HCT116 (cell line): Measurements from ENCODE around the gene PGC. TPM values are rescaled to one million over a fixed set of nuclear protein-coding genes. Genes with fewer than 3 reads are reported as not detected.

ENCODE experiments used
- ATAC-seq: fragments of 200-7000 bp; cut with Tn5 transposase; 2 replicates; pipeline ENCODE4 v1.9.1; 2020; ENCODE audit warnings: mild to moderate bottlenecking, moderate library complexity
- BruUV-seq: library from RNA; stranded (reverse); fragments of 400-500 nt; replicated peaks from 2 replicates; lab custom pipeline; 2021; lab: Mats Ljungman, UMichigan
- CTCF ChIA-PET: fragments of 300-600 bp; sonication (Branson Sonifier 250); formaldehyde crosslinking; loops from one replicate; lab custom pipeline; 2021; ENCODE audit warnings: antibody characterized with exemption; lab: Charles Lee
- POLR2A ChIA-PET: fragments of 300-600, 350-600 bp; sonication (Branson Sonifier 250); formaldehyde crosslinking; loops from one replicate; lab custom pipeline; 2021; ENCODE audit warnings: antibody characterized with exemption; lab: Charles Lee
- RAD21 ChIA-PET, 2 experiments: fragments of 300-600 bp; sonication (Branson Sonifier 250); formaldehyde crosslinking; loops; one replicate each; lab custom pipeline; 2023; ENCODE audit warnings: low total read pairs in 2 of 2; ENCODE audit not compliant: uncharacterized antibody in 2 of 2, unreplicated experiment in 2 of 2, low non-redundant PET in 1 of 2; lab: Charles Lee
- DNase-seq: peaks from one replicate; pipeline ENCODE4 v3.0.0-alpha.2; 2010; ENCODE audit warnings: low read depth, low spot score
- H2AFZ ChIP-seq: fragments of 200-600 bp; shearing (Covaris generic), sonication (generic); 2 replicates; pipeline ENCODE4 v1.6.1; 2017; ENCODE audit warnings: low read depth, mixed run types, mixed read lengths, antibody characterized with exemption, low read length; ENCODE audit not compliant: poor library complexity, severe bottlenecking
- H3K27ac ChIP-seq: 2 replicates; pipeline ENCODE4 v1.5.1; 2012; ENCODE audit warnings: low read depth, low read length
- H3K27me3 ChIP-seq: fragments of 200-600 bp; sonication (generic); 2 replicates; pipeline ENCODE4 v1.6.1; 2016; ENCODE audit warnings: mixed run types, low read length, mixed read lengths; ENCODE audit not compliant: insufficient read depth
- H3K36me3 ChIP-seq, 2 experiments: fragments of 200-500 bp in 1 of 2; fragments of 200-600 bp in 1 of 2; sonication (Bioruptor generic) in 1 of 2; sonication (generic) in 1 of 2; 2 replicates each; pipeline versions ENCODE4 v1.5.1 to v1.6.1; 2014 to 2016; ENCODE audit warnings: low read length in 2 of 2, inconsistent platforms in 1 of 2, mixed read lengths in 1 of 2, mixed run types in 1 of 2; ENCODE audit not compliant: insufficient read depth in 2 of 2, control insufficient read depth in 1 of 2
- H3K4me1 ChIP-seq, 2 experiments: fragments of 200-600 bp in 1 of 2; sonication (generic) in 1 of 2; 2 replicates each; pipeline versions ENCODE4 v1.5.1 to v1.6.1; 2012 to 2017; ENCODE audit warnings: low read length in 2 of 2, inconsistent platforms in 1 of 2, mild to moderate bottlenecking in 1 of 2, mixed read lengths in 1 of 2, mixed run types in 1 of 2, moderate library complexity in 1 of 2; ENCODE audit not compliant: insufficient read depth in 2 of 2, control insufficient read depth in 1 of 2
- H3K4me2 ChIP-seq: fragments of 200-600 bp; sonication (generic); 2 replicates; pipeline ENCODE4 v1.6.1; 2017; ENCODE audit warnings: mixed run types, low read length, mixed read lengths
- H3K4me3 ChIP-seq, 2 experiments: fragments of 200-600 bp in 1 of 2; sonication (generic) in 1 of 2; replicated peaks in 1 of 2; 2 replicates each; pipeline ENCODE4 v1.5.1; 2011 to 2016; ENCODE audit warnings: low read length in 2 of 2, control low read depth in 1 of 2, low read depth in 1 of 2, mild to moderate bottlenecking in 1 of 2, mixed read lengths in 1 of 2, mixed run types in 1 of 2
- H3K79me2 ChIP-seq: fragments of 200-600 bp; sonication (generic); 2 replicates; pipeline ENCODE4 v1.6.1; 2017; ENCODE audit warnings: mild to moderate bottlenecking, mixed run types, low read length, moderate library complexity, mixed read lengths; ENCODE audit not compliant: insufficient read depth
- H3K9ac ChIP-seq: fragments of 200-600 bp; sonication (generic); 2 replicates; pipeline ENCODE4 v1.6.1; 2016; ENCODE audit warnings: low read length, mixed read lengths
- H3K9me2 ChIP-seq: fragments of 200-600 bp; sonication (generic), shearing (Covaris generic); 2 replicates; pipeline ENCODE4 v1.6.1; 2017; ENCODE audit warnings: mixed run types, mild to moderate bottlenecking, moderate library complexity; ENCODE audit not compliant: insufficient read depth
- H3K9me3 ChIP-seq, 2 experiments: fragments of 200-500 bp in 1 of 2; fragments of 200-600 bp in 1 of 2; sonication (Bioruptor generic) in 1 of 2; sonication (generic) in 1 of 2; 2 replicates each; pipeline ENCODE4 v1.6.1; 2014 to 2017; ENCODE audit warnings: low read length in 2 of 2, mixed read lengths in 2 of 2, inconsistent platforms in 1 of 2, low read depth in 1 of 2, mild to moderate bottlenecking in 1 of 2, mixed run types in 1 of 2, moderate library complexity in 1 of 2; ENCODE audit not compliant: control insufficient read depth in 1 of 2, insufficient read depth in 1 of 2
- H4K20me1 ChIP-seq: fragments of 200-600 bp; sonication (generic), shearing (Covaris generic); 2 replicates; pipeline ENCODE4 v1.6.1; 2017; ENCODE audit warnings: mixed run types, mild to moderate bottlenecking, moderate library complexity; ENCODE audit not compliant: insufficient read depth
- CTCF ChIP-seq, 3 experiments: fragments of 200-600 bp in 1 of 3; sonication (generic) in 1 of 3; IDR thresholded peaks in 2 of 3; conservative IDR thresholded peaks in 1 of 3; 2 replicates each; pipeline ENCODE4 v1.5.1; 2012 to 2017; ENCODE audit warnings: low read depth in 2 of 3, low read length in 2 of 3, antibody characterized with exemption in 1 of 3, borderline replicate concordance in 1 of 3, control low read depth in 1 of 3, mild to moderate bottlenecking in 1 of 3, mixed read lengths in 1 of 3, mixed run types in 1 of 3, moderate library complexity in 1 of 3; ENCODE audit not compliant: insufficient read depth in 1 of 3
- EGR1 ChIP-seq: IDR thresholded peaks from 2 replicates; pipeline ENCODE4 v1.6.1; 2012; ENCODE audit warnings: low read depth
- EZH2 ChIP-seq: fragments of 200-600 bp; sonication (generic); IDR thresholded peaks from 2 replicates; pipeline ENCODE4 v1.6.1; 2017; ENCODE audit warnings: antibody characterized with exemption, mixed run types
- EZH2phosphoT487 ChIP-seq: fragments of 200-600 bp; IDR thresholded peaks from 2 replicates; pipeline ENCODE4 v1.6.1; 2018; ENCODE audit warnings: antibody characterized with exemption, borderline replicate concordance
- FOSL1 ChIP-seq: IDR thresholded peaks from 2 replicates; pipeline ENCODE4 v1.6.1; 2012; ENCODE audit warnings: low read depth
- POLR2A ChIP-seq: IDR thresholded peaks from 2 replicates; pipeline ENCODE4 v1.7.0; 2011; ENCODE audit warnings: borderline replicate concordance; ENCODE audit not compliant: insufficient read depth, insufficient read length; ENCODE audit errors: extremely low read depth
- POLR2AphosphoS5 ChIP-seq: IDR thresholded peaks from 2 replicates; pipeline ENCODE4 v1.6.1; 2011; ENCODE audit warnings: mild to moderate bottlenecking, low read depth, low read length, moderate library complexity
- RAD21 ChIP-seq: IDR thresholded peaks from 2 replicates; pipeline ENCODE4 v1.6.1; 2012; ENCODE audit warnings: low read depth, mild to moderate bottlenecking
- SRF ChIP-seq: IDR thresholded peaks from 2 replicates; pipeline ENCODE4 v1.6.1; 2012; ENCODE audit warnings: low read depth
- TCF7L2 ChIP-seq: IDR thresholded peaks from 2 replicates; pipeline ENCODE4 v1.7.0; 2011; ENCODE audit warnings: borderline replicate concordance, inconsistent platforms; ENCODE audit not compliant: insufficient read depth, insufficient read length; ENCODE audit errors: extremely low read depth
- ZBTB33 ChIP-seq: IDR thresholded peaks from 2 replicates; pipeline ENCODE4 v1.6.1; 2011; ENCODE audit warnings: mild to moderate bottlenecking, low read length, moderate library complexity; ENCODE audit not compliant: insufficient replicate concordance; ENCODE audit errors: extremely low read depth
- ZFX ChIP-seq: fragments of 450-650 bp; IDR thresholded peaks from 2 replicates; pipeline ENCODE4 v1.6.1; 2017
- intact Hi-C: fragments of 100-400 bp; cut with micrococcal nuclease; formaldehyde crosslinking; loops from 2 replicates; pipeline ENCODE4 v1.10.0; 2022
- total RNA-seq: library from RNA; stranded (reverse); gene quantifications from one replicate; pipeline ENCODE4 v1.2.1, GENCODE V29; 2021; ENCODE audit not compliant: unreplicated experiment

Gene PGC
- total RNA-seq, 1 experiment from 2014 or later: 1.2 TPM

GRCh38 chr6:41728073-41728936 is 18.9 kb downstream of the PGC start:
- Histone ChIP-seq H3K9ac (no peak overlapping the region), H3K27me3 (no peaks in the 10 kb centered on the region)

GRCh38 chr6:41727705-41728072 is 19.5 kb downstream of the PGC start:
- Histone ChIP-seq H3K9me2 (no peaks in the 10 kb centered on the region), H3K27me3 (no peaks in the 10 kb centered on the region), H3K27ac (no peak overlapping the region), H3K36me3 (no peaks in the 10 kb centered on the region), H3K79me2 (no peaks in the 10 kb centered on the region), H3K4me2 (no peak overlapping the region), H3K4me1 (peaks cover under 1 to 2% of the 10 kb centered on the region in 2 experiments), H3K9me3 (no peaks in the 10 kb centered on the region), H2AFZ (no peak overlapping the region), H3K4me3 (no peak overlapping the region), H4K20me1 (no peaks in the 10 kb centered on the region), H3K9ac (no peak overlapping the region)
- DNase-seq (no peak), ATAC-seq (no peak)
- BruUV-seq: no TSS peak
- ChIA-PET POLR2A (interaction anchor here (1.0 kb wide), 1 partner anchor 15 kb away, joined by 3 read pairs; no protein-coding TSS in a partner anchor), RAD21 (no interaction called here), CTCF (interaction anchor here (0.7 kb wide), 1 partner anchor 22 kb away, joined by 3 read pairs; no protein-coding TSS in a partner anchor)
- intact Hi-C loops: no loop called here
- TF ChIP-seq ZFX (no peak), EZH2 (no peak), POLR2AphosphoS5 (no peak), CTCF (IDR thresholded peaks at IDR 0.05 in 2 of 3, conservative IDR thresholded peaks at IDR 0.05 in 1 of 3; ENCODE audit: borderline replicate concordance in 1 of 3, insufficient read depth in 1 of 3, low read depth in 2 of 3, low read length in 2 of 3) (no peak), ZBTB33 (no peak), EZH2phosphoT487 (no peak), TCF7L2 (no peak), FOSL1 (no peak), RAD21 (no peak), EGR1 (no peak)

More at GRCh38 chr6:41728073-41728936, 18.9 kb downstream of the PGC start:
- Histone ChIP-seq H3K4me2 (no peak overlapping the region), H4K20me1 (no peaks in the 10 kb centered on the region), H3K9me2 (no peaks in the 10 kb centered on the region), H3K36me3 (no peaks in the 10 kb centered on the region), H3K79me2 (no peaks in the 10 kb centered on the region), H3K9me3 (no peaks in the 10 kb centered on the region), H3K4me3 (no peak overlapping the region), H3K4me1 (peaks cover 7 to 9% of the 10 kb centered on the region in 2 experiments), H2AFZ (no peak overlapping the region), H3K27ac (no peak overlapping the region)
- RAD21 ChIA-PET: no interaction called here
- intact Hi-C loops: no loop called here
- POLR2A ChIA-PET: interaction anchor here (1.0 kb wide), 1 partner anchor 15 kb away, joined by 3 read pairs; no protein-coding TSS in a partner anchor
- no TSS peak for BruUV-seq
- ATAC-seq (no peak), DNase-seq (no peak)
- CTCF ChIA-PET: interaction anchor here (1.2 kb wide), 1 partner anchor 22 kb away, joined by 3 read pairs; no protein-coding TSS in a partner anchor
- TF ChIP-seq POLR2A (no peak), SRF (no peak), EZH2 (no peak), EZH2phosphoT487 (no peak)
